ENCODE results near the gene IL20RB.

IL20RB gene

GRCh38 chr3:136958939-136959338 lies 1.2 kb downstream of the IL20RB start:
- POLR2A ChIA-PET = no interaction called here
- Histone ChIP-seq H3K4me1 (ENCODE audit: control insufficient read depth, insufficient read depth, low read length) (no peaks in the 10 kb centered on the region), H3K27ac (ENCODE audit: extremely low read depth, low read depth, low read length) (no peak overlapping the region), H3K36me3 (ENCODE audit: control insufficient read depth in 2 of 2, insufficient read depth in 1 of 2, low read length in 2 of 2) (no peaks in the 10 kb centered on the region), H3K4me3 (ENCODE audit: low read depth, low read length) (no peak overlapping the region), H3K9me3 (ENCODE audit: control insufficient read depth, insufficient read depth, low read depth, low read length) (no peaks in the 10 kb centered on the region)
- CTCF ChIA-PET = no interaction called here
- TF ChIP-seq ZNF292 (tag by site-specific recombination; IDR thresholded peaks at IDR 0.05; ENCODE audit: borderline replicate concordance, low read depth) = no peak
- TF ChIP-seq ZNF677 (tag by site-specific recombination; IDR thresholded peaks at IDR 0.05) = no peak
- TF ChIP-seq ZEB2 (tag by site-specific recombination; IDR thresholded peaks at IDR 0.05) = no peak
- TF ChIP-seq ZNF37A (tag by site-specific recombination; IDR thresholded peaks at IDR 0.05) = no peak
- TF ChIP-seq GLI4 (tag by site-specific recombination; IDR thresholded peaks at IDR 0.05) = no peak
- no peak for TF ChIP-seq ZNF202 (tag by site-specific recombination; IDR thresholded peaks at IDR 0.05; ENCODE audit: borderline replicate concordance)
- TF ChIP-seq ZNF777 (tag by site-specific recombination; IDR thresholded peaks at IDR 0.05; ENCODE audit: borderline replicate concordance) = no peak
- TF ChIP-seq ZNF704 (tag by site-specific recombination; IDR thresholded peaks at IDR 0.05) = no peak
- TF ChIP-seq PRDM10 (tag by site-specific recombination; IDR thresholded peaks at IDR 0.05) = no peak
- no peak for TF ChIP-seq ZNF366 (tag by site-specific recombination; conservative IDR thresholded peaks at IDR 0.05)

- no peaks in the 10 kb centered on the region for H3K4me1 ChIP-seq (ENCODE audit: control insufficient read depth, insufficient read depth, low read length)
- H3K36me3 ChIP-seq (ENCODE audit: control insufficient read depth in 2 of 2, insufficient read depth in 1 of 2, low read length in 2 of 2) = no peaks in the 10 kb centered on the region
- no peaks in the 10 kb centered on the region for H3K9me3 ChIP-seq (ENCODE audit: control insufficient read depth, insufficient read depth, low read depth, low read length)
- no peak overlapping the region for H3K27ac ChIP-seq (ENCODE audit: extremely low read depth, low read depth, low read length)
- ChIA-PET POLR2A (no interaction called here), CTCF (interaction anchor here (0.7 kb wide), 1 partner anchor 37 kb away, joined by 3 read pairs; no protein-coding TSS in a partner anchor)
- H3K4me3 ChIP-seq (ENCODE audit: low read depth, low read length) = no peak overlapping the region
- TF ChIP-seq ZNF473 (tag by site-specific recombination; IDR thresholded peaks at IDR 0.05) (no peak), ZNF560 (tag by site-specific recombination; IDR thresholded peaks at IDR 0.05; ENCODE audit: borderline replicate concordance) (no peak), ZNF510 (tag by site-specific recombination; IDR thresholded peaks at IDR 0.05; ENCODE audit: insufficient replicate concordance) (no peak), ZSCAN23 (tag by site-specific recombination; IDR thresholded peaks at IDR 0.05) (no peak), ZNF148 (tag by site-specific recombination; IDR thresholded peaks at IDR 0.05; ENCODE audit: borderline replicate concordance) (no peak), ZFHX2 (tag by site-specific recombination; conservative IDR thresholded peaks at IDR 0.05) (no peak), ZNF366 (tag by site-specific recombination; conservative IDR thresholded peaks at IDR 0.05) (no peak), ZBTB11 (tag by site-specific recombination; conservative IDR thresholded peaks at IDR 0.05; ENCODE audit: low read depth) (no peak), ZNF302 (tag by site-specific recombination; IDR thresholded peaks at IDR 0.05; ENCODE audit: low read depth) (no peak), ZNF292 (tag by site-specific recombination; IDR thresholded peaks at IDR 0.05; ENCODE audit: borderline replicate concordance, low read depth) (no peak), ZNF449 (tag by site-specific recombination; IDR thresholded peaks at IDR 0.05) (no peak), SCRT1 (tag by site-specific recombination; IDR thresholded peaks at IDR 0.05; ENCODE audit: borderline replicate concordance) (no peak), ZNF335 (tag by site-specific recombination; conservative IDR thresholded peaks at IDR 0.05) (no peak), KLF10 (tag by site-specific recombination; IDR thresholded peaks at IDR 0.05) (no peak), ZXDB (tag by site-specific recombination; IDR thresholded peaks at IDR 0.05) (no peak)
Measured at GRCh38 chr3:136959599-136959998, 1.8 kb downstream of the IL20RB start.

Measured in HEK293 (cell line).